OCI-LY7 (cell line): ENCODE results near the gene TMEM50A.
"Not testable (repeated sequence)": the region's sequence is repeated elsewhere in the genome, so short reads cannot be mapped to it uniquely, and the experiment has no call there.

Experiments
- EZH2phosphoT487 ChIP-seq: fragments of 200-600 bp; sonication (generic); IDR thresholded peaks from 2 replicates; pipeline ENCODE4 v1.6.1; 2018; ENCODE audit warnings: low read depth, borderline replicate concordance, mild to moderate bottlenecking, mixed run types, antibody characterized with exemption, low read length, moderate library complexity, mixed read lengths
- TF ChIP-seq, protein P1 (sequence below): fragments of 200-600 bp; sonication (generic); conservative IDR thresholded peaks from 2 replicates; pipeline ENCODE4 v1.5.1; 2014; ENCODE audit warnings: mild to moderate bottlenecking, antibody characterized with exemption, low read length, moderate library complexity, mixed read lengths

DNA sequence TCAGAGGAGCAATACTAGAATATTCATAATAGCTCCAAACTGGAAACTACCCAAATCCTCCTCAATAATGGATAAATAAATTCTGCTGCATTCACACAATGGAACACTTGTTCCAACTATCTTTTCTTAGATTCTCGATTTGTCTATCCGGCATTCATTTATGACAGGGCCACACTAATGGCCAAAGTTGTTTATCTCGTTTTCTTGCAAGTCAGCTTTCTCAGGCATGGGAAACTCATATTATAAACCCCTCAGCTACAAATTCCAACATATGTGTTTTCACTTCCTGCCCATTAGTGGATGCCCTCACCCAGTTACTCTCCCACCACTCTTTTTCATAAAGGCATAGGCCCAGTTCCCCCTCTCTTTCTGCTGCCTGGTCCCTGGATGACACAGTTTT is 40.2 kb downstream of the TMEM50A start:
- TF ChIP-seq, protein P1, sequence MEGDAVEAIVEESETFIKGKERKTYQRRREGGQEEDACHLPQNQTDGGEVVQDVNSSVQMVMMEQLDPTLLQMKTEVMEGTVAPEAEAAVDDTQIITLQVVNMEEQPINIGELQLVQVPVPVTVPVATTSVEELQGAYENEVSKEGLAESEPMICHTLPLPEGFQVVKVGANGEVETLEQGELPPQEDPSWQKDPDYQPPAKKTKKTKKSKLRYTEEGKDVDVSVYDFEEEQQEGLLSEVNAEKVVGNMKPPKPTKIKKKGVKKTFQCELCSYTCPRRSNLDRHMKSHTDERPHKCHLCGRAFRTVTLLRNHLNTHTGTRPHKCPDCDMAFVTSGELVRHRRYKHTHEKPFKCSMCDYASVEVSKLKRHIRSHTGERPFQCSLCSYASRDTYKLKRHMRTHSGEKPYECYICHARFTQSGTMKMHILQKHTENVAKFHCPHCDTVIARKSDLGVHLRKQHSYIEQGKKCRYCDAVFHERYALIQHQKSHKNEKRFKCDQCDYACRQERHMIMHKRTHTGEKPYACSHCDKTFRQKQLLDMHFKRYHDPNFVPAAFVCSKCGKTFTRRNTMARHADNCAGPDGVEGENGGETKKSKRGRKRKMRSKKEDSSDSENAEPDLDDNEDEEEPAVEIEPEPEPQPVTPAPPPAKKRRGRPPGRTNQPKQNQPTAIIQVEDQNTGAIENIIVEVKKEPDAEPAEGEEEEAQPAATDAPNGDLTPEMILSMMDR = not testable (repeated sequence)
- TF ChIP-seq EZH2phosphoT487 = not testable (repeated sequence)
